Lung (tissue), 12 donors: ENCODE data around the gene STK32B. TPM values are rescaled to one million over a fixed set of nuclear protein-coding genes. Genes with fewer than 3 reads are reported as not detected.

Experiments
- ATAC-seq: fragments of 200-7000 bp; cut with Tn5 transposase; one replicate; pipeline ENCODE4 v1.9.1; 2020; ENCODE audit warnings: moderate number of reproducible peaks; ENCODE audit not compliant: insufficient read depth, low FRiP score
- DNase-seq, 3 donors: peaks; one replicate each; pipeline ENCODE4 v3.0.0-alpha.2; 2013 to 2017
- H3K27ac ChIP-seq, 2 donors: one replicate each; pipeline ENCODE4 v1.5.1; 2013; ENCODE audit warnings: mild to moderate bottlenecking in 2 of 2, moderate library complexity in 2 of 2, control low read depth in 1 of 2, inconsistent platforms in 1 of 2, low read depth in 1 of 2, low read length in 1 of 2
- H3K27me3 ChIP-seq, 3 donors: one replicate each; pipeline ENCODE4 v1.5.1; 2013; ENCODE audit warnings: low read length in 2 of 3; ENCODE audit not compliant: control insufficient read depth in 3 of 3, insufficient read depth in 3 of 3
- H3K36me3 ChIP-seq, 4 donors: one replicate each; pipeline ENCODE4 v1.5.1; 2013; ENCODE audit warnings: low read length in 4 of 4, mild to moderate bottlenecking in 1 of 4, moderate library complexity in 1 of 4; ENCODE audit not compliant: control insufficient read depth in 4 of 4, insufficient read depth in 4 of 4
- H3K4me1 ChIP-seq, 5 donors: one replicate each; pipeline ENCODE4 v1.5.1; 2013; ENCODE audit warnings: low read length in 5 of 5, mild to moderate bottlenecking in 2 of 5, moderate library complexity in 1 of 5; ENCODE audit not compliant: control insufficient read depth in 5 of 5, insufficient read depth in 5 of 5
- H3K4me3 ChIP-seq: one replicate; pipeline ENCODE4 v1.5.1; 2013; ENCODE audit warnings: mild to moderate bottlenecking, control low read depth, moderate library complexity
- H3K9ac ChIP-seq, 2 donors: one replicate each; pipeline ENCODE4 v1.5.1; 2013; ENCODE audit warnings: low read length in 2 of 2, control low read depth in 1 of 2; ENCODE audit not compliant: insufficient read depth in 1 of 2
- H3K9me3 ChIP-seq, 4 donors: one replicate each; pipeline ENCODE4 v1.5.1; 2013; ENCODE audit warnings: low read length in 3 of 4, mild to moderate bottlenecking in 1 of 4, moderate library complexity in 1 of 4; ENCODE audit not compliant: control insufficient read depth in 4 of 4, insufficient read depth in 3 of 4
- CTCF ChIP-seq: IDR thresholded peaks from 2 replicates; pipeline ENCODE4 v1.5.1; 2012; ENCODE audit warnings: mild to moderate bottlenecking; ENCODE audit errors: control extremely low read depth, extremely low read depth
- WGBS, 2 donors: extraction: QIAGEN DNeasy Blood & Tissue Kit; methylation state at CpG; one replicate each; pipeline ENCODE4 v1.1.7; 2013; 5-methylcytosine and 5-hydroxymethylcytosine counted together
- polyA plus RNA-seq, 2 donors: library from polyadenylated mRNA; stranded (reverse); fragments of 200-250 nt; gene quantifications; one replicate each; pipeline ENCODE4 v1.2.1, GENCODE V29; 2013
- total RNA-seq, 2 donors: library from RNA; depleted of rRNA in 1 of 2; stranded (reverse); fragments of >200 nt in 1 of 2; gene quantifications; one replicate each; pipeline ENCODE4 v1.2.1, GENCODE V29; 2014 to 2021
- donor health status: control.
- donor health status: control.
- donor health status: Bipolar disorder and iron deficiency.
- donor health status: healthy.
- donor health status: DM: yes; HTN: yes; CAD: no.

STK32B gene
- total and polyA plus RNA-seq, 4 donors, result 0.29 to 2.2 (median 1.4) TPM

DNA sequence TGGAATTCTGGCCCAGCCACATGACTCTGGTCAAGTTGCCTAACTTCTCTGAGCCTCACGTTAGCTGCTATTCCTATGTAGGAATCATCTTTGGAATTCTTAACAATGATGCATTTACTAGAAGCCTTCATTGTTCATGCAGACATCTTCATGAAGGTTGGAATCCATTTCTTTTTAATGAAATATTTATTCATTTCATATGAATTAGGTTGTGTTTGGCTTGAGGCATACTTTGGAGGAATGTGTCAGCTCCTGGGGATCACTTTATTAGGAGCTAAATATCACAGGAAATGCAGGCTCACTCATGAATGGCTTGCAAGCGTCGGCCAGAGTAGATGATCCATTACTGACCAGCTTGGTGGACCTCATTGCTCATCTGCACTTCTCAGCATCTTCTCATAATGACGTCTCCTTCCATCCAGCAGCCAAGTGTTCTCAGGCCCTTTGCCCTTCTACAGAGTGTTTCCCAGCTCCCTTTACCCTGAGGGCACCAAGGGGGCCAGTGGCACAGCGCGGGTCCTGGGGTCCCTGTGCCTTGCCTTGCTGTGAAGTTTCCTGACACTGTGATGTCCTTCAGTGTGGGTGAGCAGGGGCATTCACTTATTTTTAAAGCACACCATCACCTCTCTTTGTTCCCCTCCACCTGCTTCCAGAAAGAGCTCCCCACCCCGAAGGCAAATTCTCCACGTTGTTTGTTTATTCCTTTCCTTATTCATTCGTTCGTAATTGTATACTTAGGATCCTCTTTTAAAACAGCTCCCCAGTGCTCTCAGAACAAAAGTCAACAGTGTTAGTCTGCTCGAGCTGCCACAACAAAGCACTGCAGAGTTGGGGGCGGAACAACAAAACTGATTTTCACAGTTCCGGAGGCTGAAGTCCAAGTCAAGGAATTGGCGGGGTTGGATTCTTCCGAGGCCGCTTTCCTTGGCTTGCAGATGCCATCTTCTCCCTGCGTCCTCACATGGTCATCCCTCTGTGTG lies 106.8 kb downstream of the STK32B start:
- ATAC-seq (no peak), DNase-seq (no peak)
- 60 to 76% methylated on average over 17 of the region's 17 CpGs for WGBS, 2 donors
- no peak for TF ChIP-seq CTCF
- no peak overlapping the region for H3K4me3 ChIP-seq
- H3K4me1 ChIP-seq, result peaks cover 0 to 2% (median 0%) of the 10 kb centered on the region in 5 donors
- H3K27ac ChIP-seq, result no peak overlapping the region
- no peaks in the 10 kb centered on the region for H3K36me3 ChIP-seq
- H3K27me3 ChIP-seq, result peaks cover 0 to 11% (median 0%) of the 10 kb centered on the region in 3 donors
- H3K9ac ChIP-seq, result no peak overlapping the region
- H3K9me3 ChIP-seq, result peaks cover 0 to 7% (median 0%) of the 10 kb centered on the region in 4 donors

DNA sequence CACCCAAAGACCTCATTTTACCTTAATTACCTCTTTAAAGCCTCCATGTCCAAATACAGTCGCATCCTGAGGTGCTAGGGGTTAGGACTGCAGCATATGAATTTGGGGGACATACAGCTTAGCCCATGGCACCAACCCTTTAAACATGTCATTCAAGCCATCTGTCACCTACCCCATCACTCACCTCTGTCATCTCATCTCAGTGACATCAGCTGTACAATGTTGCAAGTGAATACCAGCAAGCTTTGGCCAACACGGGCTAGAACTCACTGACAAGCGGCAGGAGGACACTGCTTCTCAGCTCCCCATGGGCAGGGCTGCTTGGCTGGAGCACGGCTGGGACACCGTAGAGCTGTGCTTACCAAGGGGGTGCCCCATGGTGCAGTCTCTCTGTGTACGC lies 107.5 kb downstream of the STK32B start:
- no peak for TF ChIP-seq CTCF
- ATAC-seq (no peak), DNase-seq (no peak)
- Histone ChIP-seq H3K36me3 (no peaks in the 10 kb centered on the region), H3K4me1 (peaks cover 0 to 2% (median 0%) of the 10 kb centered on the region in 5 donors), H3K9me3 (peaks cover 0 to 7% (median 0%) of the 10 kb centered on the region in 4 donors), H3K27me3 (peaks cover 0 to 11% (median 0%) of the 10 kb centered on the region in 3 donors), H3K9ac (no peak overlapping the region), H3K27ac (no peak overlapping the region), H3K4me3 (no peak overlapping the region)
- WGBS, 2 donors, result 91% methylated on average over 6 of the region's 6 CpGs

DNA sequence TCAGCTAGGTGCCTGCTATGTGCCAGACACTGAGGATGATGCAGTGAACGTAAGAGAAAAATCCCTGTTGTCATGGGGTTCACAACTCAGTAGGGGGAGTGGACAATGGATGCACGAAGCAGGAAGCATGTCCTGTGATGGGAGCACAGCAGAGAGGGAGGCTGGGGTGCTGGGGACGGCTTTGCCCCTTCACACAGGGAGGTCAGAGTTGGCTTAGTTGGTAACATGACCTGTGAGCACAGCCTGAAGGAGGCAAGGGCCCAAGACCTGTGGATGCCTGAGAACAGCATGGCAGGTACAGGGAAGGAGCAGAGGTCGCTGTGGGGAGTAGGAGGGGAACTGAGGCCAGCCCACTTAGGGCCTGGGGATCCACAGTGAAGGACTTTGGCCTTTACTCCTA lies 109.4 kb downstream of the STK32B start:
- Histone ChIP-seq H3K4me3 (no peak overlapping the region), H3K36me3 (no peaks in the 10 kb centered on the region), H3K9ac (no peak overlapping the region), H3K27ac (no peak overlapping the region), H3K9me3 (peaks cover 0 to 7% (median 0%) of the 10 kb centered on the region in 4 donors), H3K4me1 (peaks cover 0 to 5% (median 0%) of the 10 kb centered on the region in 5 donors), H3K27me3 (peaks cover 0 to 11% (median 0%) of the 10 kb centered on the region in 3 donors)
- TF ChIP-seq CTCF, result no peak
- no peak for DNase-seq
- no peak for ATAC-seq
- WGBS, 2 donors, result 79 to 80% methylated on average over 4 of the region's 4 CpGs
